ENCODE results near the gene PSMD1.

The PSMD1 gene

DNA sequence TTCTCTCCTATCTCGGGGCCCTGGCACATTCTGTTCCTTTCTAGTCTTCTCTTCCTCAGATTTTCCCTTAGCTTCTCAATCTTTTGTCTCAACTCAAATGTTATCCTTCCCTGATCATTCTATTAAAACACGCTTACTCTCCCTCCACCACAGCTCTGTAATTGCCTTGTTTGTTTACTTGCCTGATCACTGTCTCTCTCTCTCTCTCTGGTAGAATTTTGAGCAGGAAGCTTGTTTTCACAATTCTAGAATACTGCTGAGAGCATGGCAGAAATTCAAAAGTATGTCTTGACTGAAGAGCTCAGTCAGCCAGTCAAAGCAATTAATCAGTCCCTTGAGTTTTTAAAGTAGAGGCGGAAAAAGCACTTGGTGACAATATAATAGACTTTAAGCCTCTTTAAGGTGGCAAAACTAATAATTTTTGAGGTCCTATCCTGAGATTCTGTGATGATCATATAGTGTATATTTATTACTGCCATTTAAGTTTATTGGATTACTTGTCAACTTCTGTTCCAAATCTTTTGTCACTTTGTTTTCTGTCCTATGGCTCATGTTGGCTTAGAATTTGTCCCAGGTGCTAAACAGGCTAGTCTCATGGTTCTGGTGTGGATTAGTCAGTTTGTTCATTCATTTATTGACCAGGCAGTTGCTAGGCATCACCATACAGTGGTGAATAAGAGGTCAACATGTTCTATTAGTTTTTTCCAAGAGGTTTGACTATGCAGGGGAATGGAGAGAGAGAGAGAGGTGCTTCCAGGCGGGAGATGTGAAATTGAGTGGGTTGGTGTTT is 2.3 kb downstream of the PSMD1 start:
- TF ChIP-seq GATA3 (IDR thresholded peaks at IDR 0.05; ENCODE audit: low read depth, low read length) (no peak), GATA2 (IDR thresholded peaks at IDR 0.05; ENCODE audit: low read depth, low read length) (no peak)

DNA sequence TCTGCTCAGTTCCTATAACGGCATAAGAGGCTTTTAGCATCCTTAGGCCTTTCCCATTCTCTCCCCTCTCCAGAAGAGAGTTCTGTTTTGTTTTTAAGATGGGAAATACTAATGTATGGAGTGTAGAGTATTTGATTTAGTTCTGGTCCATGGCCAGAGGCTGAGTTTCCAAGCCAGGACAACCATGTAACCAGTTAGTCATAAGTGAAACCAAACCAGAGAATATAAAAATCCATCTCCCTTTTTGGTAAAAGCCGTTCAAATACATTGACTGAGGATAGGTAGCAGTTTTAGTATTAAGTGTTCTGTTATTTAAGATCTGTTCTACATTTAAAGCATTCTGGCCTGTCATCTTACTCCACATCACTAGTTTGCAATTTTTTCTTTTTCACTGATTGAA is 3.1 kb downstream of the PSMD1 start:
- TF ChIP-seq GATA2 (IDR thresholded peaks at IDR 0.05; ENCODE audit: low read depth, low read length) (no peak), GATA3 (IDR thresholded peaks at IDR 0.05; ENCODE audit: low read depth, low read length) (no peak)

DNA sequence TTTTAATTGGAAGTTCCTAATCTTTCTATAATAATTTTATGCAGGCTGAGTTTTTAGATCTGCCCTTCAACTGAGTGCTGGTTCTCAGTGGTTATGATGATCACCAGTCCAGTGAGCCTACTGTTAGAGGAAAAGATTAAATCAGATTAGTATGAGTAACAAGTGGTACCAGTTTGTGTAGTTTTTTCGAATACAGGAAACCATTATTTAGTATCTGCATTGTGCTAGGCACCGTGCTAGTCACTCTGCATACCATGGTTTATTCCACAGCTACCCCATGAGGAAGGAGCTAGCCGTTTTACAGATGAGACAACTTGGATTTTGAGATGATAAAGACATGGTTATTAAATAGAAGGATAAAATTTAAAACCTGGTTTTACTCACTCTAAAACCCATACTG is 6.1 kb downstream of the PSMD1 start:
- no peak for TF ChIP-seq GATA3 (IDR thresholded peaks at IDR 0.05; ENCODE audit: low read depth, low read length)
- no peak for TF ChIP-seq GATA2 (IDR thresholded peaks at IDR 0.05; ENCODE audit: low read depth, low read length)

DNA sequence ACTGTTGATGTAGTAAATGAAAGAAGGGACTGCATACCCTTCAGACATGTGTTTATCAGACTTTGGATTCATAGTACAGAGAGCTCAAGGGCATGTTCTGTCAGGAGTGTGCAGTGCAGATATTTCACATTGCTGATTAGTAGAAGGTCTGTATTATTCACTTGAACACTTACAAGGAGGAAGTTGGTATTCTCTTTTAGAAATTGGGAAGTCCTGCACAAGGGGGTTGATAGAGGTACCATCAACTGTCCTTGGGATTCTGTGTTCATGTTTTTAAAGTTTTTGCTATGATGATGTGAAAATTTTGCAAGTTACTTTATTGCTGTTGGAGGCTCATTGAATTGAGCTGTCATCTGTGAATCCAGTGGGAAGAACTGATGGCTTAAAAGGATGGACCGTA is 6.7 kb downstream of the PSMD1 start:
- TF ChIP-seq GATA3 (IDR thresholded peaks at IDR 0.05; ENCODE audit: low read depth, low read length) (no peak), GATA2 (IDR thresholded peaks at IDR 0.05; ENCODE audit: low read depth, low read length) (no peak)

DNA sequence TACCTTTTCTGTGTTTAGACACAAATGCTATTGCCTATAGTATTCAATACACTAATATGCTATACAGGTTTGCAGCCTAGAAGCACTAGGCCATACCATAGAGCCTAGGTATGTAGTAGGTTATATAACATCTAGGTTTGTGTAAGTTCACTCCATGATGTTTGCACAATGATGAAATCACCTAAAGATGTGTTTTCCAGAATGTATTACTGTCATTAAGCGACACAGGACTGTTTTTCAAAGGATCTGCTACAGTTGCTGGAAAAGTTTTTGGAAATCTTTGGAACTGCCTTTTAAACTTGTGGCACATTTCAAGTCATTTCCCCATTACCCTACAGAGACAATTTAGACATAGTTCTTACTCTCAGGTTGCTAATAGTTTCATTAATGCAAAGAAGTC is 9.3 kb downstream of the PSMD1 start:
- no peak for TF ChIP-seq GATA2 (IDR thresholded peaks at IDR 0.05; ENCODE audit: low read depth, low read length)
- TF ChIP-seq GATA3 (IDR thresholded peaks at IDR 0.05; ENCODE audit: low read depth, low read length): no peak

DNA sequence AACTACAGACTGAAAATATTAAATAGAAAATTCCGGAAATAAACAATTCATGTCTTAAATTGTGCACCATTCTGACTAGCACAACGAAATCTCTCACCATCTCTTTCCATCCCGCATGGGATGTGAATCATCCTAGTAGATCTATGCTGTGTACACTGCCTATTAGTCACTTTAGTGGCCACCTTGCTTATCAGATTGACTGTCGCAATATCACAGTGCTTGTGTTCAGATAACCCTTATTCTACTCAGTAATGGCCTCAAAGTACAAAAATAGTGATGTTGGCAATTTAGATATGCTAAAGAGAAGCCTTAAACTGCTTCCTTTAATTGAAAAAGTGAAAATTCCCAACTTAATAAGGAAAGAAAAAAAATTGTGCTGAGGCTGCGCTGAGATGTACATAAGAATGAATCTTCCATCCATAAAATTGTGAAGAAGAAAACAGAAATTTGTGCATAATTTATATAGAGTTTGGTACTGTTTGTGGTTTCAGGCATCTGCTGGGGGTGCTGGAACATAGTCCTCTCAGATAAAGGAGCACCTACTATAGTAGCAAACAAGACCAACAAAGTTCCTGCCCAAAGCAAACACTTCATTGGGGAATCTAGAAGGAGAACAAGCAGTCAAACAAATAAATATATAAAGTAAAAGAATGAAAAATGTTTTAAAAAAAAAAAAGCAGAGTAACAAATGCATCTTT is 12.0 kb downstream of the PSMD1 start:
- no peak for TF ChIP-seq GATA2 (IDR thresholded peaks at IDR 0.05; ENCODE audit: low read depth, low read length)
- TF ChIP-seq GATA3 (IDR thresholded peaks at IDR 0.05; ENCODE audit: low read depth, low read length): no peak

DNA sequence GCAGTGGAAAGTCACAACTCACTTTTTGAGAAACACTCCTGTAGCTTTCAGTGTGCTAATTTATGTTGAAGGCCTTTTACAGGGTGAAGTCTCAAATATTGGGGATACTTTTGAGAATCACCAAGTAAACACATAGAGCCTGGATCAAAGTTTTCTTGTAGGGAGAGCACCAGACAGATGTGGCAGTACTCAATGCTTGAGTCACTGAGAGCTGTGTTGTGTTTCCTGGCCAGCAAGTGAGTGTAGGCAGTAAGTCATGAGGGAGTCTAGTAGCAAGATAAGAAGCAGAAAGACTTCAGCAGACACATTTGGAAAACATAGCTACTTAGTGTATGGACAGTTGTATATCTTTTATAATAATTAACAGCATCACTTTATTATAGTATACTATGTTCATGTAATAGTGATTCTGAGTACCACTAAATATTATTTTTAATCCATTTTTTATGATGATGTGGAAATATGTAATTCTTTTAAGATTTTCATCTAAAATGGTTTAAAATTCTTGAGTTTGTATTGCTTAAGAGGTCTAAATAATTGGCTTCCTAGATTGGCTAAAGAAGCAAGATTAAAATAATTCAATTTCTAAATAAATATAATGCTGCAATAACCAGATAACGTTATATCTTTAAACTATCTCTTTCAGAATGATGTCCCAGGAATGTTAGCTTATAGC is 12.8 kb downstream of the PSMD1 start:
- TF ChIP-seq GATA2 (IDR thresholded peaks at IDR 0.05; ENCODE audit: low read depth, low read length) (no peak), GATA3 (IDR thresholded peaks at IDR 0.05; ENCODE audit: low read depth, low read length) (no peak)

DNA sequence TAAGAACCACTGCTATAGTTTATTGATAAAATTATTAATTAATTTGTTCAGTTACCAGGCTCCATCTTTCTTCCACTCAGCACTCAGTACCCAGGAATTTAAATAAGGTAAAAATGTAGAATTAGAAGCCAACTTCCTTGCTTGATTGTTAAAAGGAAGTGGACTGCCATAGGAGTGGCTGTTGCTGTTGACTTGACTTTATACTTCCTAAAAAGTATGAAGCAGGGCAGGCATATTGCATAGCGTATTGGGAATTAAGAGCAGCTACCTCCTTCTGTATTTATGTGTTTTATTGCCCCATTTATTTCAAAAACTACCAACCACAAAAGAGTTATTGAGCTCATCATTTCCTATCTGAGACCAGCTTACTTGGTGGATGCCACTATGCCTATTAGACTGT is 27.9 kb downstream of the PSMD1 start:
- no peak for TF ChIP-seq GATA2 (IDR thresholded peaks at IDR 0.05; ENCODE audit: low read depth, low read length)
- no peak for TF ChIP-seq GATA3 (IDR thresholded peaks at IDR 0.05; ENCODE audit: low read depth, low read length)

DNA sequence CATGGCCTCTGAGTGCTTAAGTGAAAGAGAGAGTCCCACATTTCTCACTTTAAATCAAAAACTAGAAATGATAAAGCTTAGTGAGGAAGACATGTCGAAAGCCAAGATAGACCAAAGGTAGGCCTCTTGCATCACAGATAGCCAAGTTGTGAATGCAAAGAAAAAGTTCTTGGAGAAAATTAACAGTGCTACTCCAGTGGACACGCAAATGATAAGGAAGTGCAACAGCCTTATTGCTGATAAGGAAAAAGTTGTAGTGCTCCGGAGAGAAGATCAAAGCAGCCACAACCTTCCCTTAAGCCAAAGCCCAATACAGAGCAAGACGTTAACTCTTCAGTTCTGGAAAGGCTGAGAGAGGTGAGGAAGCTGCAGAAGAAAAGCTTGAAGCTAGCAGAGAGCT is 32.1 kb downstream of the PSMD1 start:
- TF ChIP-seq GATA3 (IDR thresholded peaks at IDR 0.05; ENCODE audit: low read depth, low read length): no peak
- no peak for TF ChIP-seq GATA2 (IDR thresholded peaks at IDR 0.05; ENCODE audit: low read depth, low read length)

DNA sequence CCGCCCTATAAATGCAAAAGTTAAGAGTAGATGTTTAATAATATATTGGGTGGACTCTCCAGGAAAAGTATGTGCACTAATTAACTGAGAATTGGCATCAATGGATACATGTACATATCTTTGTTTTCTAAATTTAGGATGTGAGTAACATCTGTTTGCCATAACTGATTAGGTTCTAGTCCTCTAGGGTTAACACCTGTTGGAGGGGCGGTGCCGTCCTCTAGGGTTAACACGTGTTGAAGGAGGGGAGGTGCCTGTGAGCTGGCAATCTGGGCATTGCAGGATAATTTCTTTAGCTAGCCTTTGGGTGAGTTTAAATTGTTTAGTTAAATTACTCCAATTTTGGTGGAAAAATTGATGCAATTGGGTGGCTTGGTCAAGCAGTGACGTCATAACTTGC is 37.3 kb downstream of the PSMD1 start:
- TF ChIP-seq GATA2 (IDR thresholded peaks at IDR 0.05; ENCODE audit: low read depth, low read length): no peak
- no peak for TF ChIP-seq GATA3 (IDR thresholded peaks at IDR 0.05; ENCODE audit: low read depth, low read length)

DNA sequence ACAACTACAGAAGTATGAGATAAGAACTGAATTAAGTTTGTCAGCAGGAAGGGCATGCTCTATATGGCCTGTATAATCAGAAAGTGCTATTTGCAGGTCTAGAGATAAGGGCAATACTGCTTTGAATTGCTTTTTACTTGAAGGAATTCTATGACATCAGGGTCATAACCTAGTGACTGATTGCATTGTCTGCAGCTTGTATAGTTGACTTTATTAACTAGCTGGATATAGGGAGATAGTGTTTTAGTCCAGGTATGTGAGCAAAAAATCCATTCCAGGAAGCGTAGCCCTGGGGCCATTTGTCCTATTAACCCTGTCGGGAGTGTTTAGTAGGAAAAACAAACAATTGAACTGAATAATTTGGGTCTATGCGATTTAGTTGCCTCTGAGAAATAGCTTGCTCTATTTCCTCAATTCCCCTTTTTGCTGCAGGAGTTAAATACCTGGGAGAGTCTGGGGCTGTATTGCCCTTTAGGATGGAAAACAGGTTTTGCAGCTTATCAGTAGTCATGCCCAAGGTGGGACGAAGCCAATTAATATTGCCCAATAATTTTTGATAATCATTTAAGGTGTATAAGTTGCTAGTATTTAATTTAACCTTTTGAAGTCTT is 38.2 kb downstream of the PSMD1 start:
- TF ChIP-seq GATA3 (IDR thresholded peaks at IDR 0.05; ENCODE audit: low read depth, low read length) (no peak), GATA2 (IDR thresholded peaks at IDR 0.05; ENCODE audit: low read depth, low read length) (no peak)

DNA sequence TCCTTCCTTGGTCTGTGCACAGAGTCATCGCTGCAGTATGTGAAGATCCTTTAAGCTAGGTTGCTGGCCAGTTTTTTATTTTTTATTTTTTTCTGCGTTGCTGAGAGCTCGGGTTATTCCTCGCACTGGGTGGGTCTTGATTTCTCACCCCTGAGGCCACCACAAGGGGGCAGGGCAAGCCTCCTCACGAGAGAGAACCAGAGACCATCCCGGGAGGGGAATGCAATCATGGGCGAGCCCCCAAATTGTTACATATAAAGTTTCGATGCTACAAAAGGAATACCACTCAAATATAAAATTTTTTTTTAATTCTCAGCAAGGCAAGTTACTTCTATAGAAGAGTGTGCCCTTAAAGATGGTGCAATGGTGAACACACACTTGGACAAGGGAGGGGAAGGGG is 43.3 kb downstream of the PSMD1 start:
- TF ChIP-seq GATA3 (IDR thresholded peaks at IDR 0.05; ENCODE audit: low read depth, low read length): no peak
- no peak for TF ChIP-seq GATA2 (IDR thresholded peaks at IDR 0.05; ENCODE audit: low read depth, low read length)

DNA sequence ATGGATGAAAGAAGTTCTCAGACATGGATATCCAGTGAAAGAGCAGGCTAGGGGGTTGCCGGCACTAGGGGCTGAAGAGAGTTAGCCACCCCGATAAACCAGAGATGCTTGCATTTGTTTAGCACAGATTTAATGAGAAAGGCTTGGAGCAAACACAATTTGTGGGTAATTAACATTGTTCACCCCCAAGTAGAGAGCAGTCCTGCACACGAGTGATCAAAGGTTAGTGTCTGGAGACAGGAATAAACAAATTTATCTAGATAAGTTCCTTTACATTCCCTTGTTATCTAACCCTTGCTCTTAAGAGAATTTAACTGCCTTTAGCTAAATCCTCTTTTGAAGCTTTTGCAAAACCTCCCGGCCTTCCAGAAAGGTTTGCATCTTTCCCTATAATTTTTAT is 44.3 kb downstream of the PSMD1 start:
- TF ChIP-seq GATA2 (IDR thresholded peaks at IDR 0.05; ENCODE audit: low read depth, low read length): no peak
- no peak for TF ChIP-seq GATA3 (IDR thresholded peaks at IDR 0.05; ENCODE audit: low read depth, low read length)

DNA sequence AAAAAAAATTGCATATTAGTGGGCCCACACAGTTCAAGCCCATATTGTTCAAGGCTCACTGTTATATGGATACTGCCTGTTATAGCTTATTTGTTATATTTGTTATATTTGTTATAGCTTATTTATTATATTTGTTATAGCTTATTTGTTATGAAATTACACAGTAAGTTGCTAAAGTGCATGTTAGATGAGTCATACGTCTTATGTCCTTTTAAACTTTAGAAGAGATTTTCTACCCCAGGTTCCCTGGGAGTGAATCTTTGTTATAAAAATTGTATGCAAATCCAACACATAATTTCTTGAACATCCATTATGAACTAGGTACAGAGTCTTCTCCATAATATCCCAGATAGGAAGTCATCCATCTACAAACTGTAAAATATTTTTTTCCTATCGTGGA is 46.1 kb downstream of the PSMD1 start:
- TF ChIP-seq GATA2 (IDR thresholded peaks at IDR 0.05; ENCODE audit: low read depth, low read length) (no peak), GATA3 (IDR thresholded peaks at IDR 0.05; ENCODE audit: low read depth, low read length) (no peak)

Measured in SH-SY5Y (cell line).